Right renal cortex interstitium (tissue), 3 donors: ENCODE results near the gene CCDC92. TPM values are rescaled to one million over a fixed set of nuclear protein-coding genes. Genes with fewer than 3 reads are reported as not detected.

ENCODE experiments used
- DNase-seq, 3 donors: peaks; one replicate each; pipeline ENCODE4 v3.0.0-alpha.2; 2013; ENCODE audit warnings: low read depth in 3 of 3, low spot score in 2 of 3
- polyA plus RNA-seq, 3 donors: library from polyadenylated mRNA; unstranded; fragments of 120-200 nt; gene quantifications; one replicate each; pipeline ENCODE4 v1.2.1, GENCODE V29; 2013; ENCODE audit not compliant: insufficient read length in 3 of 3

The CCDC92 gene
- polyA plus RNA-seq, 3 donors: 38.9 to 45.1 (median 41.4) TPM

DNA sequence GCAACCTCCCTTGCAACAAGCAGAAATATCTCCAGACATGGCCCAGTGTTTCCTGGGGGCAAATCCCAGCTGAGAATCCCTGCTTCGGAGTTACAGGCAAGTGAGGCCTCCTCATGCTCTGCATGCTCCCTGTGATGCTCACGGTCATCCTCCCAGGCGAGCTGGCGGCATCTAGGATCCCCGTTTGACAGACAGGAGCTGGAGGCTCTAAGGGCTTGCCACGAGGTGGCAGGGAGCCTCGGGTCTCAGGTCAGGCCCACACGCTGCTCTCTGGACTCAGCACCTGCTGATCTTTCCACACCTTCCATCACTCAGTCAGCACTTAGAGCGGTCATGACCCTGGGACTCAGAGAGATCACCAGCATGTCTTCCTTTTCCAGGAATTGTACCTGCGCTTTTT, 79.8 kb downstream of the CCDC92 start:
- DNase-seq: no peak

DNA sequence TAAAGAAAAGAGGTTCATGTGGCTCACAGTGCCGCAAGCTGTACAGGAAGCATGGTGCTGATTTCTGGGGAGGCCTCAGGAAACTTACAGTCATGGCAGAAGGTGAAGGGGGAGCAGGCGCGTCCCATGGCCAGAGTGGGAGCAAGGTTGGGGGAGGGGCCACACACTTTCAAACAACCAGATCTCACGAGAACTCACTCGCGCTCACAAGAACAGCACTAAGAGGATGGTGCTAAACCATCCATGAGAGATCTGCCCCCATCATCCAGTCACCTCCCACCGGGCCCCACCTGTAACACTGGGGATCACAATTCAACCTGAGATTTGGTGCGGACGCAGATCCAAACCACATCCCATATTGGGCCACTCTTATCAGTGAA, 80.5 kb downstream of the CCDC92 start:
- no peak for DNase-seq

DNA sequence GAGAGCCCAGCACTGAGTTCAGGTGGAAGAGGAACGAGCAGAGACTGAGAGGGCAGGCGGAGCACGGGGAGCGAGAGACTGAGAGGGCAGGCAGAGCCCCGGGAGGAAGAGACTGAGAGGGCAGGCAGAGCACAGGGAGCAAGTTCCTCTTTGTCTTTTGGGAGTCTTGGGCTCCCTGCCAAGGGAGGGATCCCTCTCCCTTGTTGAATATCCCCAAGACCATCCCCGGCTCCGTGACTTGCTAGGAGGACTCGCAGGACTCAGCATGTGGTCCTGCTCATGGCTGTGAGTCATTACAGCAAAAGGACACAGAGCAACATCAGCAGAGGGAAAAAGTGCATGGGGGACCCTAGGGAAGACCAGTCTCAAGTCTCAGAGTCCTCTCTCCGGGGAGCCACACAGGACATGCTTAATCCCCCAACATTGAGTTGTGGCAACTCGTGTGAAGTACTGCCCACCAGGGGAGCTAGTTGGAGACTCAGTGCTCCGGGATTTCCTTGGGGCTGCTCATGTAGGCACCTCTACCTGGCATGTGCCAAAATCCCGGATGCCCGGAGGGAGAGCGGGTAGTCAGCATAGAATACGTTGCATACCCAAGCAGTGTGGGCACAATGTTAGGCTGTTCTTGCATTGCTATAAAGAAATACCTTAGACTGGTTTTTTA, 81.0 kb downstream of the CCDC92 start:
- DNase-seq: no peak

DNA sequence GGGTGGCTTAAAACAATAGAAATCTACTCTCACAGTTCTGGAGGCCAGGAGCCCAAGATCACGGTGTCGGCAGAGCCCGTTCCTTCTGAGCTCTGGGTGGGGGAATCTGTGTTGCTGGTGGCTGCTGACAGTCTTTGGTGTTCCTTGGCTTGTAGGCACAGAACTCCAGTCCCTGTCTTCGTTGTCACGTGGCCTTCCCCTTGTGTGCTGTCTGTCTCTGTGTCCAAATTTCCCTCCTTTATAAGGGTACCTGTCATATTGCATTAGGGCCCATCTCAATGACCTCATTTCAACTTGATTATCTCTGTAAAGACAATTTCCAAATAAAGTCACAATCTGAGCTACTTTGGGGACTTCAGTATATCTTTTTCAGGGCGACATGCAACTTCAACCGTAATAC, 81.6 kb downstream of the CCDC92 start:
- no peak for DNase-seq

DNA sequence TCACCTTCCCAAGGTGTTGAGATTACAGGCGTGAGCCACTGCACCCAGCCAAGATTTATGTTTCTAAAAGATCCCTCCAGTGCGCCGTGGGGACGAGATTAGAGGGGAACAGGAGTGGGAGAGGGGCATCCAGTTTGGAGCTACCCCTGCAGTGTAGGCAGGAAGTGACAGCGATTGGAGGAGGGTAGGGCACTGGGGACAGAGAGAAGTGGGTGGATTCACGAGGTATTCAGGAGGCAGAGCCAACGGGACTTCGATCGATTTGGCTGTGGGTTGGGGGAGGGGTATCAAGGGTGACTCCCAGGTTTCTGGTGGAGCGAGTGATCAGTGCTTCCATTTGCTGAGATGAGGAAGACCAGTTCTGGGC, 82.1 kb downstream of the CCDC92 start:
- DNase-seq: no peak

DNA sequence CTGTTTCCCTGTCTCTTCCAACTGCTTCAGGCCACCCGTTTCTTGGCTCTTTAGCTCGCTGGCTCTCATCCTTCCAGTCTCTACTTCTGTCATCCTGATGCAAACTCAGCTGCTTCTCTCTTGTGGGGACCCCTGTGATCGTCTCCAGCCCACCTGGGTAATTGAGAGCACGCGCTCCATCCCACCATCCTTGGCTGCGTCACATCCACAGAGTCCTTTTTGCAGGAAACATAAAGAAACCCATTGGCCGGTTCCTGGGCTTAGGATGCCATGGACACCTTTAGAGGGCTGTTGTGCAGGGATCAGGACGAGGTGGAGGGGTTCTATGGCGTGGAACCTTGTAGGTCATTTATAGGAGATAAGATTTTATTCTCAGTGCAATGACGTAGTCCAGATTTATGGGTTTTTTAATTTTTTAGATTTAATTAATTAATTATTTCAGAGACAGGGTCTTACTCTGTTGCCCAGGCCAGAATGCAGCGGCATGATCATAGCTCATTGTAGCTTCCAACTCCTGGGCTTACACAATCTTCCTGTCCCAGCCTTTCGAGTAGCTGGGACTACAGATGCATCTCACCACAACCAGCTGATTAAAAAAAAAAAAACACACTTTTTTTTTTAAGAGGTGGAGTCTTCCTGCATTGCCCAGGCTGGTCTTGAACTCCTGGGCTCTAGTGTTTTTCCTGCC, 82.6 kb downstream of the CCDC92 start:
- DNase-seq: no peak

DNA sequence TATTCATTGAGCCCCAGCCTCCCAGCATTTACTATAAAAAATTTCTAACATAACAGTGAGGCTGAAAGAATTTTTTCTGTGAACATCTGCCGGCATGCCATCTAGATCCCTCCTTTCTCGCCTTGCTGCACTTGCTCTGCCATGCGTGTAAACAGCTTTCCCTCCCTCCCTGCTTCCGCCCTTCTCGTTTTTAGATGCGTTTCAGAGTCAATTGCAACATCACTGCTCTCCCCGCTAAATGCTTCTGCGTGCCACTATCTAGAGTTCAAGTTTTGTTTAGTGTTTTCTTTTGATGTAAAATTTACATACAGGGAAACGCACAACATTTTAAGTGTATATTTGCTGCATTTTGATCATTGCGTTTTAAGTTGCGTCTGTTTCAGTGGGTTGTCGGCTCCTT, 83.6 kb downstream of the CCDC92 start:
- DNase-seq: no peak

DNA sequence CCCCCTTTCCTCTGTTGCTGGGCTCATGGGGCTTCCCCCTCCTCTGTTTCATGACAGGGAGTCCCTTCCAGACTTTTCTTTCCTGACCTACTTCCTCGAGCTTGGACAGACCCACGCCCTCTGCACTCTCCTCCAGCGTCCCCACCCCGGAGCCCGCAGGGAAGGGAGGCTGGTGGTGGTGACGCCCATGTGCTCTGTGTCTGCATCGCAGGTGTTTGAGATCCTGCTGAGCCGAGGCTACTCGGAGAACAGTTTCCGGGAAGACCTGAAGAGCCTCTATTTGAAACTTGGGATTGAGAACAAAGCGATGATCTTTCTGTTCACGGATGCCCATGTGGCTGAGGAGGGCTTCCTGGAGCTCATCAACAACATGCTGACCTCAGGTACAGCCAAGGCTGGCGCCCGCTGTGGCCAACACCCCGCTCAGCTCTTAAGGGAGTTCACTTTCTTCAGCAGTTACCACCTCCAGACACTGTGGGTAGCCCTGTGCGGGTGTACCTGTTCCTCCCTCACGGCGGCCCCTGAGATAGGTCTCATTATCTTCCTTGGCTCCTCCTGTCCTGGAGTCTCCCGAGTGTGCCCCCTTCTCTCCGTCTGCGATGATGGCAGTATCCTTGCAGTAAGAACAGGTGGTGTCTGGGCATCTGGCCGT, 85.6 kb downstream of the CCDC92 start:
- DNase-seq: no peak

DNA sequence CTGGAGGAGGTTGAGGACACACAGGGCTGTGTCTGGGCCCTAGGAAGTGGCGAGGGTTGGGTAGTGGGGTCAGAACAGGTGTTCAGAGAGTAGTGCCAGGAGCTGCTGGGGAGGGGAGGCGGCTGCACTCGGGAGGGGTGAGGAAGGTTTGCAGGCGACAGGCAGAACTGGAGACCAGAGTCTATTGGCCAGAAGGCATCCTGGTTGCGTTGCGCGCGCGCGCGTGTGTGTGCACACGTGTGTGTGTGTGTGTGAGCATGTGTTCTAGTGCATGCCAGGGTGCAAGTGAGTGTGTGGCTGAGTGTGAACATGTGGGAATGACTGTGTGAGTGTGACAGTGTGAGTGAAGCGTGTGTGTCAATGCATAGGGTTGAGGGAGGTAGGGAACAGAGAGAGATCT, 86.4 kb downstream of the CCDC92 start:
- no peak for DNase-seq

Other genes starting within 250 kb of the CCDC92 start
- gene DNAH10, start 210.5 kb downstream of the CCDC92 start, polyA plus RNA-seq: 1 to 10 TPM; 4.1 to 5.2 (median 5.0) TPM
- gene ZNF664, start 384 bp upstream of the CCDC92 start, polyA plus RNA-seq: 100 to 1,000 TPM; 165 to 189 (median 177) TPM